HG02870 (cell line): Measurements from ENCODE around the gene ATXN7L2.

Experiments used
- ATAC-seq: cut with Tn5 transposase; IDR thresholded peaks from one replicate; pipeline ENCODE4 v1.9.1; 2021; ENCODE audit warnings: mild to moderate bottlenecking, moderate library complexity; ENCODE audit not compliant: unreplicated experiment

The ATXN7L2 gene

GRCh38 chr1:109541102-109541501 lies 57.4 kb downstream of the ATXN7L2 start:
- ATAC-seq, result no peak
